ENCODE results near the gene IDH2.

DNA sequence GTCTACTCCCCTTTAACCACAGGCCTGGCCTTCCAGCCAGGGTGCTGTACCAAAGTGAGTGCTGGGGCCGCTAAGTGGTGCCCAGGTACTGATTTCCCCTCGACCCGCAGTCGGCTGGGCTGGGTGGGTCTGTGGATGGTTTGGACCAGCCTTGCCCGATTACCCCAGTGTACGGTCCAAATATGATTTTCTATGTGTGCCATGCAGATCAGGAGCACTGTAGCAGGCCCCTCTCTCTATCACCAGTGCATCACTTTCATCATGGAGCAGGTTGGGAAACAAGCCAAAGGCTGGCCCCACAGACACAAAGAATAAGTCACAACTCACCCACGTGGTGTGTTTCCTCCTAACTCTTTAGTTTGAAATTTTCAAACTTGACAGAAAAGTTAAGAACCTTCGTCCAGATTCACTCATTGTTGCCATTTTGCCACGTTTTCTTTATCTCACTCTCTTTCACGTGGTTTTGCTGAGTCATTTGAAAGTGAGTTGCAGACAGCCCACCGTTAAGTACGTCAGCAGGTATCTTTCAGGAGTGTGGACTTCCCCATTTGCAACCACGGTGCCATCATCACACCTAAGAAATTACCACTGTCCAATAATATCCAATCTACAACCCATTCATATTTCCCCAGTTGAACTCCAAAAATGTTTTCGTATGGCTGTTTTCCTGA, 64.2 kb downstream of the IDH2 start:
- no peak for TF ChIP-seq POLR2A (IDR thresholded peaks at IDR 0.05)
- TF ChIP-seq, protein P1, sequence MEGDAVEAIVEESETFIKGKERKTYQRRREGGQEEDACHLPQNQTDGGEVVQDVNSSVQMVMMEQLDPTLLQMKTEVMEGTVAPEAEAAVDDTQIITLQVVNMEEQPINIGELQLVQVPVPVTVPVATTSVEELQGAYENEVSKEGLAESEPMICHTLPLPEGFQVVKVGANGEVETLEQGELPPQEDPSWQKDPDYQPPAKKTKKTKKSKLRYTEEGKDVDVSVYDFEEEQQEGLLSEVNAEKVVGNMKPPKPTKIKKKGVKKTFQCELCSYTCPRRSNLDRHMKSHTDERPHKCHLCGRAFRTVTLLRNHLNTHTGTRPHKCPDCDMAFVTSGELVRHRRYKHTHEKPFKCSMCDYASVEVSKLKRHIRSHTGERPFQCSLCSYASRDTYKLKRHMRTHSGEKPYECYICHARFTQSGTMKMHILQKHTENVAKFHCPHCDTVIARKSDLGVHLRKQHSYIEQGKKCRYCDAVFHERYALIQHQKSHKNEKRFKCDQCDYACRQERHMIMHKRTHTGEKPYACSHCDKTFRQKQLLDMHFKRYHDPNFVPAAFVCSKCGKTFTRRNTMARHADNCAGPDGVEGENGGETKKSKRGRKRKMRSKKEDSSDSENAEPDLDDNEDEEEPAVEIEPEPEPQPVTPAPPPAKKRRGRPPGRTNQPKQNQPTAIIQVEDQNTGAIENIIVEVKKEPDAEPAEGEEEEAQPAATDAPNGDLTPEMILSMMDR (IDR thresholded peaks at IDR 0.05): no peak
- TF ChIP-seq EP300 (IDR thresholded peaks at IDR 0.05): no peak

All from tibial nerve (tissue), 4 donors.